Right cardiac atrium (tissue), 5 donors: ENCODE measurements around the gene SAA4. TPM values are rescaled to one million over a fixed set of nuclear protein-coding genes. Genes with fewer than 3 reads are reported as not detected.
"Not testable (repeated sequence)": the region's sequence is repeated elsewhere in the genome, so short reads cannot be mapped to it uniquely, and the experiment has no call there.

ENCODE experiments used
- ATAC-seq, 2 donors: fragments of 200-7000 bp; cut with Tn5 transposase; one replicate each; pipeline versions ENCODE4 v1.8.0 to v1.9.1; 2020; ENCODE audit warnings: moderate library complexity in 2 of 2, mild to moderate bottlenecking in 1 of 2
- DNase-seq, 3 donors: peaks; one replicate each; pipeline ENCODE4 v3.0.0-alpha.2; 2020
- H3K27ac ChIP-seq: one replicate; pipeline ENCODE4 v1.5.1; 2013; ENCODE audit warnings: mild to moderate bottlenecking, low read length, control low read depth, moderate library complexity
- H3K27me3 ChIP-seq: one replicate; pipeline ENCODE4 v1.6.1; 2013; ENCODE audit not compliant: control insufficient read depth, insufficient read depth
- H3K4me1 ChIP-seq: one replicate; pipeline ENCODE4 v1.6.1; 2013; ENCODE audit warnings: low read length; ENCODE audit not compliant: control insufficient read depth, insufficient read depth
- H3K4me3 ChIP-seq: one replicate; pipeline ENCODE4 v1.5.1; 2013; ENCODE audit warnings: low read length, control low read depth
- H3K9me3 ChIP-seq: one replicate; pipeline ENCODE4 v1.6.1; 2013; ENCODE audit warnings: low read length; ENCODE audit not compliant: control insufficient read depth
- WGBS: extraction: QIAGEN DNeasy Blood & Tissue Kit; methylation state at CpG from one replicate; pipeline ENCODE4 v1.1.7; 2013; 5-methylcytosine and 5-hydroxymethylcytosine counted together
- intact Hi-C, 4 donors: fragments of 100-400 bp; cut with DNase I; formaldehyde crosslinking; loops; one replicate each; pipeline versions ENCODE4 v1.11.0 to v1.14.0; 2022 to 2023
- long read RNA-seq, 4 donors: library from polyadenylated mRNA; unstranded; transcript quantifications; one replicate each; pipeline ENCODE4 v2.0.0, GENCODE V29; 2020 to 2021
- polyA plus RNA-seq: library from polyadenylated mRNA; stranded (reverse); fragments of 200-250 nt; gene quantifications from one replicate; pipeline ENCODE4 v1.2.3, GENCODE V29; 2013
- total RNA-seq, 4 donors: library from RNA; stranded (reverse); fragmentation: NEBNext Ultra II Directional; extraction: Animal tissue kit (Norgen Biotek cat#: 25700); gene quantifications; one replicate each; pipeline ENCODE4 v1.2.1, GENCODE V29; 2021
- donor health status: healthy with polysubstance abuse.
- donor health status: DM: no; HTN: yes; CAD: no.
- donor health status: DM: no; HTN: no; CAD: no.
- donor health status: DM: no; HTN: yes; CAD: no; lungs with severe emphysema.
- donor health status: DM: yes; HTN: yes; CAD: no.

Gene SAA4, protein sequence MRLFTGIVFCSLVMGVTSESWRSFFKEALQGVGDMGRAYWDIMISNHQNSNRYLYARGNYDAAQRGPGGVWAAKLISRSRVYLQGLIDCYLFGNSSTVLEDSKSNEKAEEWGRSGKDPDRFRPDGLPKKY
- total RNA-seq (not detected), polyA plus RNA-seq (not detected)
- long read RNA-seq, donor 1, result 0 reads
- long read RNA-seq, donor 2, result 0 reads
- long read RNA-seq, donor 3, result 0 reads
- long read RNA-seq, donor 4, result 0 reads

- DNase-seq (no peak), ATAC-seq (no peak)
- no peaks in the 10 kb centered on the region for H3K4me1 ChIP-seq
- intact Hi-C loops, result no loop called here
- H3K27me3 ChIP-seq, result no peaks in the 10 kb centered on the region
- 76% methylated on average over 2 of the region's 2 CpGs for WGBS
- no peak within 1 kb of the TSS for H3K4me3 ChIP-seq
- H3K27ac ChIP-seq, result no peak within 1 kb of the TSS
- no peaks in the 10 kb centered on the region for H3K9me3 ChIP-seq
Measured at GRCh38 chr11:18236664-18237356, at the start of gene SAA4. TSS of gene SAA4 (minus strand) at chr11:18236802. CDS start at chr11:18235926, 876 bp downstream.

DNA sequence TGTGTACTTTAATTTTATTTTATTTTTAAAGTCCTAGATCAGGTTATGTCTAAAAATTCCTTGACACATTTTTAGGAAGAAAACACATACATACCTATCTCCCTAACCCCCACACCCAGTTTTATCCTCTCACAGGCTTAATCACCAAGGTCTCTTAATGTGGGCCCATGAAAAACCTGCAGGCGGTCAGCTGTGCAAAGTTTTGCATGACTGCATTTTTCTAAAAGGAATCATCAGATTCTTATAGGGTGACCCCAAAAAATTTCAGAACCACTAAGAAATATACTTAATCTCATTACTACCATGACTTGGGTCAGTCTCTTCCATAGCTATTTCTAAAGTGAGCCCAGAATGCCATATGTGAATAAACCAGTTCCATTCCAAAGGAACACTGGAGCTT, 49.2 kb upstream of the SAA4 start:
- Histone ChIP-seq H3K9me3 (no peaks in the 10 kb centered on the region), H3K4me3 (no peak overlapping the region), H3K4me1 (no peaks in the 10 kb centered on the region), H3K27ac (no peak overlapping the region), H3K27me3 (no peaks in the 10 kb centered on the region)
- intact Hi-C loops, result no loop called here
- DNase-seq (no peak), ATAC-seq (no peak)
- WGBS, result 98% methylated on average over 1 of the region's 1 CpG

- Histone ChIP-seq H3K27ac (no peak overlapping the region), H3K27me3 (no peaks in the 10 kb centered on the region), H3K4me1 (no peaks in the 10 kb centered on the region), H3K9me3 (no peaks in the 10 kb centered on the region), H3K4me3 (no peak overlapping the region)
- intact Hi-C loops, result no loop called here
- ATAC-seq (no peak), DNase-seq (no peak)
- 87% methylated on average over 2 of the region's 2 CpGs for WGBS
Measured at GRCh38 chr11:18282626-18283025, 46.0 kb upstream of the SAA4 start.

- Histone ChIP-seq H3K4me1 (no peaks in the 10 kb centered on the region), H3K27ac (no peak overlapping the region), H3K4me3 (no peak overlapping the region), H3K27me3 (no peaks in the 10 kb centered on the region), H3K9me3 (no peaks in the 10 kb centered on the region)
- 83% methylated on average over 4 of the region's 4 CpGs for WGBS
- intact Hi-C loops, result no loop called here
- no peak for ATAC-seq
- DNase-seq, result no peak
Measured at GRCh38 chr11:18280438-18281045, 43.9 kb upstream of the SAA4 start.

- H3K27me3 ChIP-seq, result no peaks in the 10 kb centered on the region
- H3K4me1 ChIP-seq, result no peaks in the 10 kb centered on the region
- no peak overlapping the region for H3K4me3 ChIP-seq
- no peaks in the 10 kb centered on the region for H3K9me3 ChIP-seq
- H3K27ac ChIP-seq, result no peak overlapping the region
- DNase-seq (no peak), ATAC-seq (peak; percentile 45 to 64)
- intact Hi-C loops, result no loop called here
- 83% methylated on average over 5 of the region's 5 CpGs for WGBS
Measured at GRCh38 chr11:18277565-18278271, 41.1 kb upstream of the SAA4 start.

- WGBS, result 71% methylated on average over 4 of the region's 4 CpGs
- H3K9me3 ChIP-seq, result no peaks in the 10 kb centered on the region
- ATAC-seq (no peak), DNase-seq (no peak)
- intact Hi-C loops, result no loop called here
- no peak overlapping the region for H3K27ac ChIP-seq
- H3K4me3 ChIP-seq, result no peak overlapping the region
- H3K27me3 ChIP-seq, result no peaks in the 10 kb centered on the region
- no peaks in the 10 kb centered on the region for H3K4me1 ChIP-seq
Measured at GRCh38 chr11:18271206-18271605, 34.6 kb upstream of the SAA4 start.

DNA sequence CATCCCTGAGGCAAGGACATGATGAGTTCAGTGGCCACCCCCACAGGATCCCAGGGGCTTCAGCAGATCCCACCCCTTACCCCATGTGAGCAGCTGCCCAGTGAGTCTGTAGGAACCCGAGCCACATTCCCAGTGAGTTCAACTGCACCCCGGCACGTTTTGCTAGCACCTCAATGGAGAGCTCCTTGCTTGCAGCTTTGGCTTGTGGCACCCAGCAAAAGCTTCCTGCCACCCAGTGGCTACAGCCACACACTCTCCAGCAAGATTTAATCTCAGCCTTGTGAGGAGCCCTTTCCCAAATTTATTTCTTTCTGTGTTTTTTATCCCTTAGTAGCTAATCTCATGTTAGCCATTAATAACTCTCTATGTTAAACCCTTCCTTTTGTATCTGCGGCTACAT, 33.5 kb upstream of the SAA4 start:
- Histone ChIP-seq H3K4me1 (peaks cover 2% of the 10 kb centered on the region), H3K9me3 (no peaks in the 10 kb centered on the region), H3K4me3 (no peak overlapping the region), H3K27ac (no peak overlapping the region), H3K27me3 (no peaks in the 10 kb centered on the region)
- ATAC-seq (no peak), DNase-seq (no peak)
- 75% methylated on average over 4 of the region's 4 CpGs for WGBS
- intact Hi-C loops, result no loop called here

DNA sequence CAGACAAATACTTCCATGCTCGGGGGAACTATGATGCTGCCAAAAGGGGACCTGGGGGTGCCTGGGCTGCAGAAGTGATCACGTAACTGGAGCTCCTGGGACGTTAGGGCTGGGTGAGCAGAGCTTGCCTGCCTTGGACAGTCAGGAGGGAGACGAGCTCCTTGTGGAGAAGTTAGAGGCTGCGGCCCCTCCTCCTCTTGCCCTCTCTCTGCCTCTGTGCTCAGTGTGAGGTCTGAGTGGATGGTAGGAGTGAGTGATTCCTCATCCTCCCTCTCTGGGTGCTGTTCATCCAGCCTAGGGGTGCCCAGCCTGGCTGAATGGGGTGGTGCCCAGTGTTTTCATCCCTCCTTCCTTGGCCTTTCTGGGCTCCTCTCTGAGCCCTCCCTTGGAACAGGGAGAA, 32.6 kb upstream of the SAA4 start:
- WGBS, result 69% methylated on average over 3 of the region's 5 CpGs

DNA sequence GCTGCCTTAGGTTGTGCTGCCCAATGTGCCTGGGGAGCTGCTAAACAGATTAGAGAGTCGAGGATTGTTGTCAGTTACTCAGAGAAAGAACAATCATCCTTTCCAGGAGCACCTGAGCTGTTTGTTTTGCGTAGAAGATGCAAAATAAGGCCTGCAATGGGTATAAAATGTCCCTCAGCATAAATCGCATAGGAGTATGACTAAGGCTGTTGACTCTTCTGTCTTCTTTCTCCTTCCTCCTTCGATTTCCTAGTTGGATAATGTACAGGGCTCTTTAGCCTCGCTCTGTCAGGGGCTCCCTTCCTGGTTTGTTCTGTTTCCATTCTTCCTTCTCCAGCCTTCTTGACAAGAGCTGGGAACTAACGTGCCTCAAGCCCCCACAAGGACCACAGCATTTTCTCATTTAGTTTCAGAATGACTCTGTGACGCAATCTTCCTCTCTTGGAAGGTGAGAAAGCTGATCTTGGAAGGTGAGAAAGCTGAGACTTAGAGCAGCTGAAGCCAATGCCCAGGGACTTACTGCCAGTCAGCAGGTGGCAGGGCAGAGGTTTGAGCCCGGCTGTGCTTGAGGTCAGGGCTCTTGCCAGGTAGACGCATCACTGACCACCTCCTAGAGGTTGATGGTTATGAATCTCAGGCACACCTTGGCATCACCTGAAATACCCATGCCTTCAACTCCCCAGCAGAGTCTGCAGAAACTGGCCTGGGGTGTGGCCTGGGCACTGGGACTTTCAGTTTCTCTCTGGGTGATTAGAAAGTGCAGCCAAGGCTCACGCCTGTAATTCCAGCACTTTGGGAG, 30.9 kb upstream of the SAA4 start:
- DNase-seq, H3K27me3 ChIP-seq, ATAC-seq, H3K27ac ChIP-seq, H3K4me3 ChIP-seq, H3K4me1 ChIP-seq, H3K9me3 ChIP-seq, intact Hi-C loops: not testable (repeated sequence)
- 80% methylated on average over 6 of the region's 10 CpGs for WGBS

More for the DNA sequence above, 32.6 kb upstream of the SAA4 start:
- H3K9me3 ChIP-seq, H3K27ac ChIP-seq, DNase-seq, H3K27me3 ChIP-seq, H3K4me3 ChIP-seq, H3K4me1 ChIP-seq, intact Hi-C loops: not testable (repeated sequence)
- ATAC-seq, result peak in 1 of 2 donors; percentile 27

DNA sequence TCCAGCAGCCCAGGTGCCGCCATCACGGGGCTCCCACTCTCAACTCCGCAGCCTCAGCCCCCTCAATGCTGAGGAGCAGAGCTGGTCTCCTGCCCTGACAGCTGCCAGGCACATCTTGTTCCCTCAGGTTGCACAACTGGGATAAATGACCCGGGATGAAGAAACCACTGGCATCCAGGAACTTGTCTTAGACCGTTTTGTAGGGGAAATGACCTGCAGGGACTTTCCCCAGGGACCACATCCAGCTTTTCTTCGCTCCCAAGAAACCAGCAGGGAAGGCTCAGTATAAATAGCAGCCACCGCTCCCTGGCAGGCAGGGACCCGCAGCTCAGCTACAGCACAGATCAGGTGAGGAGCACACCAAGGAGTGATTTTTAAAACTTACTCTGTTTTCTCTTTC, 29.3 kb upstream of the SAA4 start, which contains the start of gene SAA1:
Gene SAA1 (plus strand): TSS at position 316 of the 400 bp plus-strand sequence. CDS start 624 bp downstream, outside the sequence.
- intact Hi-C loops, result no loop called here
- Histone ChIP-seq H3K27me3 (no peaks in the 10 kb centered on the region), H3K9me3 (no peaks in the 10 kb centered on the region), H3K27ac (no peak within 1 kb of the TSS), H3K4me3 (no peak within 1 kb of the TSS), H3K4me1 (peaks cover 2% of the 10 kb centered on the region)
- DNase-seq (no peak), ATAC-seq (no peak)
- 63% methylated on average over 8 of the region's 8 CpGs for WGBS
